ENCODE results near the gene TSSK1B.
"Not testable (repeated sequence)": the region's sequence is repeated elsewhere in the genome, so short reads cannot be mapped to it uniquely, and the experiment has no call there.

The TSSK1B gene

GRCh38 chr5:113434889-113435288, at the start of gene TSSK1B:
TSSK1B (minus strand) TSS chr5:113434989; CDS start chr5:113434839, 150 bp downstream.
- Histone ChIP-seq H3K9me3 (ENCODE audit: control insufficient read depth in 1 of 2, low read length in 2 of 2) (no peaks in the 10 kb centered on the region), H3K27me3 (ENCODE audit: control insufficient read depth in 1 of 2, insufficient read depth in 2 of 2, low read length in 2 of 2) (no peaks in the 10 kb centered on the region), H3K27ac (ENCODE audit: low read depth, low read length) (no peak within 1 kb of the TSS), H3K4me3 (ENCODE audit: low read depth in 1 of 2, low read length in 2 of 2) (no peak within 1 kb of the TSS), H3K4me1 (ENCODE audit: control insufficient read depth in 1 of 2, insufficient read depth in 2 of 2, low read length in 2 of 2) (no peaks in the 10 kb centered on the region), H3K36me3 (ENCODE audit: control insufficient read depth in 1 of 2, insufficient read depth in 2 of 2, low read length in 2 of 2) (no peaks in the 10 kb centered on the region), H3K9ac (ENCODE audit: low read depth in 1 of 2, low read length in 2 of 2) (no peak within 1 kb of the TSS)

GRCh38 chr5:113480243-113480642, 45.5 kb upstream of the TSSK1B start:
- H3K36me3 ChIP-seq (ENCODE audit: control insufficient read depth in 1 of 2, insufficient read depth in 2 of 2, low read length in 2 of 2) = no peaks in the 10 kb centered on the region
- no peak overlapping the region for H3K4me3 ChIP-seq (ENCODE audit: low read depth in 1 of 2, low read length in 2 of 2)
- H3K27me3 ChIP-seq (ENCODE audit: control insufficient read depth in 1 of 2, insufficient read depth in 2 of 2, low read length in 2 of 2) = peaks cover 0 to under 1% of the 10 kb centered on the region in 2 donors
- H3K27ac ChIP-seq (ENCODE audit: low read depth, low read length) = no peak overlapping the region
- H3K9ac ChIP-seq (ENCODE audit: low read depth in 1 of 2, low read length in 2 of 2) = no peak overlapping the region
- H3K4me1 ChIP-seq (ENCODE audit: control insufficient read depth in 1 of 2, insufficient read depth in 2 of 2, low read length in 2 of 2) = no peaks in the 10 kb centered on the region
- no peaks in the 10 kb centered on the region for H3K9me3 ChIP-seq (ENCODE audit: control insufficient read depth in 1 of 2, low read length in 2 of 2)

GRCh38 chr5:113478691-113479090, 43.9 kb upstream of the TSSK1B start:
- Histone ChIP-seq H3K9me3 (ENCODE audit: control insufficient read depth in 1 of 2, low read length in 2 of 2) (no peaks in the 10 kb centered on the region), H3K9ac (ENCODE audit: low read depth in 1 of 2, low read length in 2 of 2) (no peak overlapping the region), H3K36me3 (ENCODE audit: control insufficient read depth in 1 of 2, insufficient read depth in 2 of 2, low read length in 2 of 2) (no peaks in the 10 kb centered on the region), H3K27ac (ENCODE audit: low read depth, low read length) (no peak overlapping the region), H3K4me1 (ENCODE audit: control insufficient read depth in 1 of 2, insufficient read depth in 2 of 2, low read length in 2 of 2) (no peaks in the 10 kb centered on the region), H3K4me3 (ENCODE audit: low read depth in 1 of 2, low read length in 2 of 2) (no peak overlapping the region), H3K27me3 (ENCODE audit: control insufficient read depth in 1 of 2, insufficient read depth in 2 of 2, low read length in 2 of 2) (no peaks in the 10 kb centered on the region)

GRCh38 chr5:113474100-113474728, 39.4 kb upstream of the TSSK1B start:
- H3K27ac ChIP-seq (ENCODE audit: low read depth, low read length) = no peak overlapping the region
- H3K36me3 ChIP-seq (ENCODE audit: control insufficient read depth in 1 of 2, insufficient read depth in 2 of 2, low read length in 2 of 2) = no peaks in the 10 kb centered on the region
- H3K4me1 ChIP-seq (ENCODE audit: control insufficient read depth in 1 of 2, insufficient read depth in 2 of 2, low read length in 2 of 2) = no peaks in the 10 kb centered on the region
- H3K27me3 ChIP-seq (ENCODE audit: control insufficient read depth in 1 of 2, insufficient read depth in 2 of 2, low read length in 2 of 2) = no peaks in the 10 kb centered on the region
- H3K9ac ChIP-seq (ENCODE audit: low read depth in 1 of 2, low read length in 2 of 2) = no peak overlapping the region
- H3K9me3 ChIP-seq (ENCODE audit: control insufficient read depth in 1 of 2, low read length in 2 of 2) = no peaks in the 10 kb centered on the region
- H3K4me3 ChIP-seq (ENCODE audit: low read depth in 1 of 2, low read length in 2 of 2) = no peak overlapping the region

GRCh38 chr5:113463032-113463431, 28.2 kb upstream of the TSSK1B start:
- H3K4me1 ChIP-seq (ENCODE audit: control insufficient read depth in 1 of 2, insufficient read depth in 2 of 2, low read length in 2 of 2) = no peaks in the 10 kb centered on the region
- no peaks in the 10 kb centered on the region for H3K27me3 ChIP-seq (ENCODE audit: control insufficient read depth in 1 of 2, insufficient read depth in 2 of 2, low read length in 2 of 2)
- H3K9ac ChIP-seq (ENCODE audit: low read depth in 1 of 2, low read length in 2 of 2) = no peak overlapping the region
- H3K36me3 ChIP-seq (ENCODE audit: control insufficient read depth in 1 of 2, insufficient read depth in 2 of 2, low read length in 2 of 2) = no peaks in the 10 kb centered on the region
- no peak overlapping the region for H3K27ac ChIP-seq (ENCODE audit: low read depth, low read length)
- no peak overlapping the region for H3K4me3 ChIP-seq (ENCODE audit: low read depth in 1 of 2, low read length in 2 of 2)
- H3K9me3 ChIP-seq (ENCODE audit: control insufficient read depth in 1 of 2, low read length in 2 of 2) = no peaks in the 10 kb centered on the region

GRCh38 chr5:113457106-113457505, 22.3 kb upstream of the TSSK1B start:
- not testable (repeated sequence) for H3K4me1 ChIP-seq (ENCODE audit: control insufficient read depth in 1 of 2, insufficient read depth in 2 of 2, low read length in 2 of 2); H3K4me3 ChIP-seq (ENCODE audit: low read depth in 1 of 2, low read length in 2 of 2); H3K27ac ChIP-seq (ENCODE audit: low read depth, low read length); H3K27me3 ChIP-seq (ENCODE audit: control insufficient read depth in 1 of 2, insufficient read depth in 2 of 2, low read length in 2 of 2); H3K9me3 ChIP-seq (ENCODE audit: control insufficient read depth in 1 of 2, low read length in 2 of 2); H3K36me3 ChIP-seq (ENCODE audit: control insufficient read depth in 1 of 2, insufficient read depth in 2 of 2, low read length in 2 of 2); H3K9ac ChIP-seq (ENCODE audit: low read depth in 1 of 2, low read length in 2 of 2)

GRCh38 chr5:113452941-113453340, 18.2 kb upstream of the TSSK1B start:
- H3K4me1 ChIP-seq (ENCODE audit: control insufficient read depth in 1 of 2, insufficient read depth in 2 of 2, low read length in 2 of 2) = no peaks in the 10 kb centered on the region
- H3K36me3 ChIP-seq (ENCODE audit: control insufficient read depth in 1 of 2, insufficient read depth in 2 of 2, low read length in 2 of 2) = no peaks in the 10 kb centered on the region
- no peaks in the 10 kb centered on the region for H3K27me3 ChIP-seq (ENCODE audit: control insufficient read depth in 1 of 2, insufficient read depth in 2 of 2, low read length in 2 of 2)
- H3K9me3 ChIP-seq (ENCODE audit: control insufficient read depth in 1 of 2, low read length in 2 of 2) = no peaks in the 10 kb centered on the region
- H3K27ac ChIP-seq (ENCODE audit: low read depth, low read length) = no peak overlapping the region
- no peak overlapping the region for H3K9ac ChIP-seq (ENCODE audit: low read depth in 1 of 2, low read length in 2 of 2)
- no peak overlapping the region for H3K4me3 ChIP-seq (ENCODE audit: low read depth in 1 of 2, low read length in 2 of 2)

GRCh38 chr5:113451797-113452196, 17.0 kb upstream of the TSSK1B start:
- Histone ChIP-seq H3K9me3 (ENCODE audit: control insufficient read depth in 1 of 2, low read length in 2 of 2) (no peaks in the 10 kb centered on the region), H3K27ac (ENCODE audit: low read depth, low read length) (no peak overlapping the region), H3K9ac (ENCODE audit: low read depth in 1 of 2, low read length in 2 of 2) (no peak overlapping the region), H3K4me3 (ENCODE audit: low read depth in 1 of 2, low read length in 2 of 2) (no peak overlapping the region), H3K36me3 (ENCODE audit: control insufficient read depth in 1 of 2, insufficient read depth in 2 of 2, low read length in 2 of 2) (no peaks in the 10 kb centered on the region), H3K27me3 (ENCODE audit: control insufficient read depth in 1 of 2, insufficient read depth in 2 of 2, low read length in 2 of 2) (no peaks in the 10 kb centered on the region), H3K4me1 (ENCODE audit: control insufficient read depth in 1 of 2, insufficient read depth in 2 of 2, low read length in 2 of 2) (no peaks in the 10 kb centered on the region)

- Histone ChIP-seq H3K4me1 (ENCODE audit: control insufficient read depth in 1 of 2, insufficient read depth in 2 of 2, low read length in 2 of 2) (no peaks in the 10 kb centered on the region), H3K9ac (ENCODE audit: low read depth in 1 of 2, low read length in 2 of 2) (no peak overlapping the region), H3K27me3 (ENCODE audit: control insufficient read depth in 1 of 2, insufficient read depth in 2 of 2, low read length in 2 of 2) (no peaks in the 10 kb centered on the region), H3K4me3 (ENCODE audit: low read depth in 1 of 2, low read length in 2 of 2) (no peak overlapping the region), H3K27ac (ENCODE audit: low read depth, low read length) (no peak overlapping the region), H3K36me3 (ENCODE audit: control insufficient read depth in 1 of 2, insufficient read depth in 2 of 2, low read length in 2 of 2) (no peaks in the 10 kb centered on the region), H3K9me3 (ENCODE audit: control insufficient read depth in 1 of 2, low read length in 2 of 2) (no peaks in the 10 kb centered on the region)
These were observed 16.1 kb upstream of the TSSK1B start for GRCh38 chr5:113450929-113451328.

- no peaks in the 10 kb centered on the region for H3K4me1 ChIP-seq (ENCODE audit: control insufficient read depth in 1 of 2, insufficient read depth in 2 of 2, low read length in 2 of 2)
- H3K27ac ChIP-seq (ENCODE audit: low read depth, low read length) = no peak overlapping the region
- H3K4me3 ChIP-seq (ENCODE audit: low read depth in 1 of 2, low read length in 2 of 2) = no peak overlapping the region
- no peak overlapping the region for H3K9ac ChIP-seq (ENCODE audit: low read depth in 1 of 2, low read length in 2 of 2)
- no peaks in the 10 kb centered on the region for H3K27me3 ChIP-seq (ENCODE audit: control insufficient read depth in 1 of 2, insufficient read depth in 2 of 2, low read length in 2 of 2)
- no peaks in the 10 kb centered on the region for H3K36me3 ChIP-seq (ENCODE audit: control insufficient read depth in 1 of 2, insufficient read depth in 2 of 2, low read length in 2 of 2)
- H3K9me3 ChIP-seq (ENCODE audit: control insufficient read depth in 1 of 2, low read length in 2 of 2) = no peaks in the 10 kb centered on the region
These were observed 15.7 kb upstream of the TSSK1B start for GRCh38 chr5:113450462-113450861.

GRCh38 chr5:113448252-113448651, 13.5 kb upstream of the TSSK1B start:
- Histone ChIP-seq H3K36me3 (ENCODE audit: control insufficient read depth in 1 of 2, insufficient read depth in 2 of 2, low read length in 2 of 2) (no peaks in the 10 kb centered on the region), H3K4me3 (ENCODE audit: low read depth in 1 of 2, low read length in 2 of 2) (no peak overlapping the region), H3K4me1 (ENCODE audit: control insufficient read depth in 1 of 2, insufficient read depth in 2 of 2, low read length in 2 of 2) (no peaks in the 10 kb centered on the region), H3K9me3 (ENCODE audit: control insufficient read depth in 1 of 2, low read length in 2 of 2) (no peaks in the 10 kb centered on the region), H3K27ac (ENCODE audit: low read depth, low read length) (no peak overlapping the region), H3K9ac (ENCODE audit: low read depth in 1 of 2, low read length in 2 of 2) (no peak overlapping the region), H3K27me3 (ENCODE audit: control insufficient read depth in 1 of 2, insufficient read depth in 2 of 2, low read length in 2 of 2) (no peaks in the 10 kb centered on the region)

Data from duodenal mucosa (tissue), 2 donors.